Motor neuron (in vitro differentiated cells): ENCODE results near the gene PINLYP. TPM values are rescaled to one million over a fixed set of nuclear protein-coding genes. Genes with fewer than 3 reads are reported as not detected.
"Not testable (repeated sequence)": the region's sequence is repeated elsewhere in the genome, so short reads cannot be mapped to it uniquely, and the experiment has no call there.

Source experiments
- ATAC-seq, 8 experiments: fragments of 200-7000 bp; cut with Tn5 transposase; replicated peaks in 6 of 8; 2 replicates each; pipeline ENCODE4 v1.8.0; 2021; ENCODE audit warnings: mild to moderate bottlenecking in 8 of 8, moderate library complexity in 8 of 8
- H3K27ac ChIP-seq, 2 donors: fragments of 250-450 bp; sonication (Bioruptor Pico); 2 replicates each; pipeline ENCODE4 v1.9.0; 2021; ENCODE audit warnings: antibody characterized with exemption in 2 of 2, mild to moderate bottlenecking in 2 of 2, moderate library complexity in 1 of 2
- H3K4me1 ChIP-seq, 2 donors: fragments of 250-450 bp; sonication (Bioruptor Pico); replicated peaks in 1 of 2; 2 replicates each; pipeline ENCODE4 v1.6.1; 2021; ENCODE audit warnings: antibody characterized with exemption in 2 of 2, mild to moderate bottlenecking in 2 of 2, moderate library complexity in 1 of 2
- H3K4me3 ChIP-seq, 5 donors: fragments of 250-450 bp; sonication (Bioruptor Pico); 2 replicates each; pipeline ENCODE4 v1.9.0; 2021; ENCODE audit warnings: antibody characterized with exemption in 5 of 5, mild to moderate bottlenecking in 5 of 5, moderate library complexity in 4 of 5
- WGBS, 10 experiments: fragments of 450-650 bp; shearing (Covaris generic); methylation state at CpG; one replicate each; pipeline ENCODE4 v1.0.0; 2022; 5-methylcytosine and 5-hydroxymethylcytosine counted together
- in situ Hi-C, 9 experiments: fragments of 400-800 bp; cut with MboI; loops; one replicate each; pipeline ENCODE4 v1.15.0; 2021; ENCODE audit warnings: low sequenced_read_pairs in 9 of 9, low pct_unique_long_range_greater_than_20kb in 2 of 9; ENCODE audit not compliant: unreplicated experiment in 9 of 9
- total RNA-seq, 8 experiments: library from RNA; unstranded; fragments of 300-600 nt; gene quantifications; 2 replicates each; pipeline versions ENCODE4 v1.2.3 to v1.2.4, GENCODE V29; 2022

The PINLYP gene
- total RNA-seq, 8 experiments from 2014 or later = 0.64 to 22.4 (median 3.0) TPM

GRCh38 chr19:43575955-43576878, 616 bp downstream of the PINLYP start:
- Histone ChIP-seq H3K27ac (peak overlapping the region; percentile 69 to 73), H3K4me3 (peak overlapping the region; percentile 22 to 83 (median 26)), H3K4me1 (peaks cover 12 to 19% of the 10 kb centered on the region in 2 donors)
- 44 to 88% (median 73%) methylated on average over 1 to 25 of the region's 37 CpGs; no CpG with 5 or more reads in 1 of the 10 experiments for WGBS, 10 experiments
- peak in 2 of 8 experiments; percentile 0 to 2 for ATAC-seq
- in situ Hi-C loops = no loop called here

DNA sequence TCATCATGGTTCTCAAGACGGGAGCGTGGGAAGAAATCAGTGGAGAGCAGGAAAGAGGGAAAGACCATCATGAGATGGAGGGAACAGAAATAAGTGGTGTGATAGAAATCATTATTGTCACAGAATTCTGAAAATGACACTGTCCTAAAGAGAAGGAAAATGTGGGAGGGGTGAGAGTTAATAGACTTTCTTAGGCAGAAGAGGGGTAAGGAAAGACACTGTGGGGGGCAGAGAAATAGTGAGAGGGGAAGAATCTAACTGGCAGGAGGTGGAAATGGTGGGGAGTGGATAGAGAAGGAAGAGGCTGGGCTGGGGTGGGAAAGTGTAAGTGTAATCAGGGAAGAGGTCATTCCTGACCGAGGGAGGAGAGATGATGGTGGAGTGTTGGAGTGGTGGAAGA, 3.2 kb downstream of the PINLYP start:
- ATAC-seq = no peak
- Histone ChIP-seq H3K4me3 (no peak overlapping the region), H3K27ac (no peak overlapping the region), H3K4me1 (peaks cover 12 to 14% of the 10 kb centered on the region in 2 donors)
- in situ Hi-C loops = no loop called here
- WGBS, 10 experiments = 80 to 100% (median 90%) methylated on average over 1 to 3 of the region's 3 CpGs; no CpG with 5 or more reads in 5 of the 10 experiments

DNA sequence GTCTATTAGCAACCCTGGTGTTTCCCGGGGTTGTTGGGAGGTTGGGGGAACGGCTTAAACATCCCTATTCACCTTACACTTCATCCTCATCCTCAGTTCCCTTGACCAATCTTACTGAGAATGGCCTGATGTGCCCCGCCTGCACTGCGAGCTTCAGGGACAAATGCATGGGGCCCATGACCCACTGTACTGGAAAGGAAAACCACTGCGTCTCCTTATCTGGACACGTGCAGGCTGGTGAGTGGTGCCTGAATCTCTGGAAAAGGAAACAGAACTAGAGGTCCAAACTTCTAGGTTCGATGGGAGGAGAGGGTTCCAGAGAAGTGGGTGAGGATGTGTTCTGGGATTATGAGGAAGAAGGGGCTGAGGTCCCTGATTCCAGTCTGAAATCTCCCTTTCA, 5.9 kb downstream of the PINLYP start:
- 0 to 89% (median 73%) methylated on average over 1 to 4 of the region's 7 CpGs; no CpG with 5 or more reads in 4 of the 10 experiments for WGBS, 10 experiments
- ATAC-seq = no peak
- in situ Hi-C loops = no loop called here
- H3K4me1 ChIP-seq = peaks cover 2 to 6% of the 10 kb centered on the region in 2 donors
- H3K4me3 ChIP-seq = no peak overlapping the region
- no peak overlapping the region for H3K27ac ChIP-seq

DNA sequence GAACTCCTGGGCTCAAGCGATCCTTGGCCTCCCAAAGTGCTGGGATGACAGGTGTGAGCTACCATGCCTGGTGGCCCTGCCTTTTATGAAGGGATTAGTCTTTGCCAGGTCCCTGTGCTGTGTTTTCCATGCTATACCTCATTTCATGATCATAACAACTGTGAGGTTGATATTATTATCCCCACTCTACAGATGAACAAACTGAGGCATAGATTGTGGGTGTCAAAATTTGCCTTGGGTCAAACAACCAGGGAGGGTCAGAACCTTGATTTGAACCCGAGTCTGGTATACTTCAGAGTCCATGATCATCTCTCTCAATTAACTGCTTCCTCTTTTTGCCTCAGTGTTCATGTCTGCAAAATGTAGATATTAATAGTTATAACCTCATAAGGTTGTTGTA, 6.9 kb downstream of the PINLYP start:
- peaks cover 2 to 6% of the 10 kb centered on the region in 2 donors for H3K4me1 ChIP-seq
- no peak overlapping the region for H3K27ac ChIP-seq
- ATAC-seq = no peak
- in situ Hi-C loops = no loop called here
- 0 to 100% (median 66%) methylated on average over 1 to 2 of the region's 2 CpGs; no CpG with 5 or more reads in 4 of the 10 experiments for WGBS, 10 experiments
- H3K4me3 ChIP-seq = no peak overlapping the region

- H3K4me3 ChIP-seq = no peak overlapping the region
- no peak overlapping the region for H3K27ac ChIP-seq
Observed at GRCh38 chr19:43584484-43584883, 8.9 kb downstream of the PINLYP start.

GRCh38 chr19:43586346-43586745, 10.7 kb downstream of the PINLYP start:
- Histone ChIP-seq H3K4me3 (no peak overlapping the region), H3K4me1 (no peaks in the 10 kb centered on the region), H3K27ac (no peak overlapping the region)
- ATAC-seq = no peak
- WGBS, 10 experiments = 60 to 100% (median 92%) methylated on average over 1 to 2 of the region's 2 CpGs; no CpG with 5 or more reads in 5 of the 10 experiments
- in situ Hi-C loops = no loop called here

More at GRCh38 chr19:43584484-43584883, 8.9 kb downstream of the PINLYP start:
- ATAC-seq = no peak
- WGBS, 10 experiments = 80 to 100% (median 100%) methylated on average over 1 of the region's 1 CpG; no CpG with 5 or more reads in 4 of the 10 experiments
- H3K4me1 ChIP-seq = peaks cover 2 to 6% of the 10 kb centered on the region in 2 donors
- in situ Hi-C loops = no loop called here

GRCh38 chr19:43587029-43587428, 11.4 kb downstream of the PINLYP start:
- in situ Hi-C loops, H3K27ac ChIP-seq, H3K4me1 ChIP-seq, ATAC-seq, H3K4me3 ChIP-seq: not testable (repeated sequence)
- 83 to 100% (median 95%) methylated on average over 1 to 2 of the region's 3 CpGs; no CpG with 5 or more reads in 4 of the 10 experiments for WGBS, 10 experiments

- Histone ChIP-seq H3K27ac (no peak overlapping the region), H3K4me3 (no peak overlapping the region), H3K4me1 (peaks cover 6 to 8% of the 10 kb centered on the region in 2 donors)
- in situ Hi-C loops = no loop called here
- WGBS, 10 experiments = 84 to 100% (median 88%) methylated on average over 1 to 5 of the region's 5 CpGs; no CpG with 5 or more reads in 6 of the 10 experiments
- no peak for ATAC-seq
Observed at GRCh38 chr19:43589277-43589676, 13.7 kb downstream of the PINLYP start.

DNA sequence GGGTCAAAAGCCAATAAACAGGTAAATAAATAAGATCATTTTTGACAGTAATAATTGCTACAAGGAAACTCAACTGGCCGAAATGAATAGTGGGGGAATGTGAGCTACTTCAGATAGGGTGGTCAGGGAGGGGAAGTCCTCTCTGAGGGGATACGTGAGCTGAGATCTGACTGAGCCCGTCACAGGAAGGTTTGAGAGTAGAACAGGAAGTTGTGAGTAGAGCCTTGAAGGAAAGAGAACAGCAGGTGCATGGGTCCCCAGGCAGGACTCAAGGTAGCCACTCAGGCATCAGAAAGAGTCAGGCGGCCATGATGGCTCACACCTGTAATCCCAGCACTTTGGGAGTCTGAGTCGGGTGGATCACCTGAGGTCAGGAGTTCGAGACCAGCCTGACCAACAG, 14.1 kb downstream of the PINLYP start:
- in situ Hi-C loops = no loop called here
- Histone ChIP-seq H3K4me3 (no peak overlapping the region), H3K4me1 (peaks cover 9% of the 10 kb centered on the region in 2 donors), H3K27ac (no peak overlapping the region)
- WGBS, 10 experiments = 50 to 100% (median 90%) methylated on average over 1 to 5 of the region's 6 CpGs
- no peak for ATAC-seq

GRCh38 chr19:43591904-43592772, 16.5 kb downstream of the PINLYP start:
- peaks cover 9% of the 10 kb centered on the region in 2 donors for H3K4me1 ChIP-seq
- no peak for ATAC-seq
- WGBS, 10 experiments = 91 to 100% (median 95%) methylated on average over 2 to 12 of the region's 63 CpGs; no CpG with 5 or more reads in 4 of the 10 experiments
- H3K27ac ChIP-seq = no peak overlapping the region
- in situ Hi-C loops = no loop called here
- H3K4me3 ChIP-seq = no peak overlapping the region

DNA sequence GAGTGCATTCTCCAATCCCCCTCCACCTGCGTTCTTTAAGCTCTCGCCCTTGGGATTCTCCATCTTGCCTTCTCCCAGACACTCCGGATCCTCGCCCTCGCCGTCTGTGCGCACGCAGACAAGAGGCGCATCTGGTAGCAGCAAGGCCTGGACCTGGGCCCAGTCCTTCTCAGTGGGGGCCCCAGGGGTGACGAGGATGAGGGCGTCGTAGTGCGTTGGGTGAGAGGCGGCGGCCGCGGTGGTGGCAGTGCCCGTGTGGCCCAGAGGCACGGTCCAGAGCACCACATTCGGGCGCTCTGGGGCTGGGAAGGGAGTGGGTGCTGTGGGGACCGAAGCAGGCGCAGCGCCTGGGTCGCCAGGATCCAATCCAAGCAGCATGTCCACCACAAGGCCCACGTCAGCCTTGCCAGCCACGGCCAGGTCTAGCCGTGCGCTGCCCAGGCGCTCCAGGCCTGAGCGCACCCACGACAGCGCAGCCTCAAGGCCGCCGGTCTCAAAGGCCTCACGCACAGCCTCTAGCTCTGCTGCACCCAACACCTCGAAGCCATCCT, 17.3 kb downstream of the PINLYP start:
- in situ Hi-C loops = no loop called here
- no peak for ATAC-seq
- 100% methylated on average over 1 to 6 of the region's 37 CpGs; no CpG with 5 or more reads in 5 of the 10 experiments for WGBS, 10 experiments
- no peak overlapping the region for H3K27ac ChIP-seq
- peaks cover 12 to 16% of the 10 kb centered on the region in 2 donors for H3K4me1 ChIP-seq
- H3K4me3 ChIP-seq = no peak overlapping the region

GRCh38 chr19:43594081-43594697, 18.6 kb downstream of the PINLYP start:
- Histone ChIP-seq H3K4me1 (peaks cover 12 to 16% of the 10 kb centered on the region in 2 donors), H3K4me3 (peak overlapping the region; percentile 47 to 65 (median 61)), H3K27ac (no peak overlapping the region)
- 60 to 100% (median 98%) methylated on average over 1 to 9 of the region's 10 CpGs; no CpG with 5 or more reads in 4 of the 10 experiments for WGBS, 10 experiments
- in situ Hi-C loops = no loop called here
- no peak for ATAC-seq
